Activated CD8-positive, alpha-beta memory T cell treated with anti-CD3 and anti-CD28 coated beads, Interleukin-2, amount 50 U/mL, for 1 hour (primary cell): ENCODE results near the gene LZTFL1.

Experiments
- DNase-seq: peaks from one replicate; pipeline ENCODE4 v3.0.0-alpha.2; 2020; ENCODE audit errors: extremely low read depth

LZTFL1 gene

GRCh38 chr3:45841757-45842491 is at the start of gene LZTFL1:
LZTFL1 (minus strand) TSS chr3:45842119; CDS start chr3:45841991, 128 bp downstream.
- DNase-seq = peak; percentile 70

GRCh38 chr3:45890405-45890804 is 48.5 kb upstream of the LZTFL1 start:
- DNase-seq = no peak

GRCh38 chr3:45889337-45889736 is 47.4 kb upstream of the LZTFL1 start:
- DNase-seq = no peak

- no peak for DNase-seq
These were observed 46.0 kb upstream of the LZTFL1 start for GRCh38 chr3:45887759-45888511.

GRCh38 chr3:45887285-45887684 is 45.4 kb upstream of the LZTFL1 start:
- DNase-seq = no peak

GRCh38 chr3:45885979-45886705 is 44.2 kb upstream of the LZTFL1 start, which contains the start of gene CCR9:
CCR9 (plus strand) TSS chr3:45886543; CDS start chr3:45894934, 8,391 bp downstream.
- no peak for DNase-seq

GRCh38 chr3:45884368-45885201 is 42.7 kb upstream of the LZTFL1 start:
- no peak for DNase-seq

- peak; percentile 25 for DNase-seq
These were observed 39.4 kb upstream of the LZTFL1 start for GRCh38 chr3:45881078-45882022.

GRCh38 chr3:45880725-45881077 is 38.8 kb upstream of the LZTFL1 start:
- DNase-seq = no peak

GRCh38 chr3:45878124-45878523 is 36.2 kb upstream of the LZTFL1 start:
- DNase-seq = no peak

GRCh38 chr3:45874677-45875346 is 32.9 kb upstream of the LZTFL1 start:
- DNase-seq = no peak

GRCh38 chr3:45873638-45874037 is 31.7 kb upstream of the LZTFL1 start:
- no peak for DNase-seq

GRCh38 chr3:45873036-45873435 is 31.1 kb upstream of the LZTFL1 start:
- no peak for DNase-seq

- DNase-seq = no peak
These were observed 30.6 kb upstream of the LZTFL1 start for GRCh38 chr3:45872569-45872968.

GRCh38 chr3:45871780-45872179 is 29.9 kb upstream of the LZTFL1 start:
- no peak for DNase-seq

- peak; percentile 59 for DNase-seq
These were observed 28.2 kb upstream of the LZTFL1 start for GRCh38 chr3:45870099-45870498.

GRCh38 chr3:45869638-45870037 is 27.7 kb upstream of the LZTFL1 start:
- DNase-seq = no peak

GRCh38 chr3:45868650-45869049 is 26.7 kb upstream of the LZTFL1 start:
- no peak for DNase-seq

- DNase-seq = no peak
These were observed 26.3 kb upstream of the LZTFL1 start for GRCh38 chr3:45868213-45868612.

- DNase-seq = no peak
These were observed 23.6 kb upstream of the LZTFL1 start for GRCh38 chr3:45865563-45865962.
